ENCODE results near the gene BBIP1. TPM values are rescaled to one million over a fixed set of nuclear protein-coding genes. Genes with fewer than 3 reads are reported as not detected.
A peak's percentile ranks its signal among the peaks of the same experiment; 100 is the strongest.

Gene BBIP1
- total RNA-seq, 1 experiment from 2014 or later = 12.0 TPM

DNA sequence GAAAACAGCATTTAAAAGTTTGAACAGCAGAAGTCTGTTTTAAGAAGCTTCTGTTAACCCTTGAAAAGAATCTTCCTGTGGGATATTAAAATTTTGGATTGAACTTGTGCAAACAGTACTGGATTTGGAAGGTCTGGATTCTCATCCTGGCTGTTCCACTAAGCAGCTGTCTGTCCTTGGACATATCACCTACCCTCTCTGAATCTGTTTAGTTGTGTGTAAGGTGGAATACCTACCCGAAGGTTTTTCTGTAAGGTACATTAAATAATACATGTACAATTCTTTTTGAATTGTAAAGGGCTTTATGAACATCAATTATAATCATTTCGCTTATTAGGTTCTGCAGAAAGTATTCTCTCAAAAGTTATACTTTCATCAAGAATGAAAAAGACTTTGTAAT lies 45.0 kb downstream of the BBIP1 start:
- Histone ChIP-seq H3K4me3 (ENCODE audit: low read length) (peak overlapping the region; percentile 86), H3K27me3 (ENCODE audit: low read length) (no peaks in the 10 kb centered on the region), H3K9me2 (replicated peaks; ENCODE audit: low read length) (no peaks in the 10 kb centered on the region), H3K36me3 (ENCODE audit: low read depth, low read length) (no peaks in the 10 kb centered on the region), H3K79me2 (ENCODE audit: low read length) (peaks cover 24% of the 10 kb centered on the region), H4K20me1 (ENCODE audit: low read length) (no peaks in the 10 kb centered on the region), H3K4me1 (ENCODE audit: insufficient read depth, low read length) (peaks cover 16% of the 10 kb centered on the region), H3K27ac (ENCODE audit: low read length) (no peak overlapping the region), H2AFZ (ENCODE audit: low read length) (no peak overlapping the region), H3K9me3 (ENCODE audit: low read length) (no peaks in the 10 kb centered on the region), H3K9ac (ENCODE audit: low read length) (peak overlapping the region; percentile 80), H3F3A (ENCODE audit: low read length, unreplicated experiment) (no peaks in the 10 kb centered on the region), H3K4me2 (ENCODE audit: low read length) (peak overlapping the region; percentile 99)
- ChIA-PET POLR2A (ENCODE audit: unreplicated experiment) (no interaction called here), CTCF (no interaction called here)
- TF ChIP-seq EZH2 (IDR thresholded peaks at IDR 0.05; ENCODE audit: low read length, unreplicated experiment) (no peak), EZH2phosphoT487 (IDR thresholded peaks at IDR 0.05; ENCODE audit: borderline replicate concordance, low read length) (no peak)
- TF ChIP-seq, protein P1, sequence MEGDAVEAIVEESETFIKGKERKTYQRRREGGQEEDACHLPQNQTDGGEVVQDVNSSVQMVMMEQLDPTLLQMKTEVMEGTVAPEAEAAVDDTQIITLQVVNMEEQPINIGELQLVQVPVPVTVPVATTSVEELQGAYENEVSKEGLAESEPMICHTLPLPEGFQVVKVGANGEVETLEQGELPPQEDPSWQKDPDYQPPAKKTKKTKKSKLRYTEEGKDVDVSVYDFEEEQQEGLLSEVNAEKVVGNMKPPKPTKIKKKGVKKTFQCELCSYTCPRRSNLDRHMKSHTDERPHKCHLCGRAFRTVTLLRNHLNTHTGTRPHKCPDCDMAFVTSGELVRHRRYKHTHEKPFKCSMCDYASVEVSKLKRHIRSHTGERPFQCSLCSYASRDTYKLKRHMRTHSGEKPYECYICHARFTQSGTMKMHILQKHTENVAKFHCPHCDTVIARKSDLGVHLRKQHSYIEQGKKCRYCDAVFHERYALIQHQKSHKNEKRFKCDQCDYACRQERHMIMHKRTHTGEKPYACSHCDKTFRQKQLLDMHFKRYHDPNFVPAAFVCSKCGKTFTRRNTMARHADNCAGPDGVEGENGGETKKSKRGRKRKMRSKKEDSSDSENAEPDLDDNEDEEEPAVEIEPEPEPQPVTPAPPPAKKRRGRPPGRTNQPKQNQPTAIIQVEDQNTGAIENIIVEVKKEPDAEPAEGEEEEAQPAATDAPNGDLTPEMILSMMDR (conservative IDR thresholded peaks at IDR 0.05; ENCODE audit: low read depth, low read length) = no peak
- ATAC-seq (no peak), DNase-seq (no peak)
- intact Hi-C loops (cut with micrococcal nuclease) = loop anchor here (5.0 kb wide), 1 partner anchor 127 kb away; no protein-coding TSS in a partner anchor
- BruUV-seq (replicated peaks) = no TSS peak

DNA sequence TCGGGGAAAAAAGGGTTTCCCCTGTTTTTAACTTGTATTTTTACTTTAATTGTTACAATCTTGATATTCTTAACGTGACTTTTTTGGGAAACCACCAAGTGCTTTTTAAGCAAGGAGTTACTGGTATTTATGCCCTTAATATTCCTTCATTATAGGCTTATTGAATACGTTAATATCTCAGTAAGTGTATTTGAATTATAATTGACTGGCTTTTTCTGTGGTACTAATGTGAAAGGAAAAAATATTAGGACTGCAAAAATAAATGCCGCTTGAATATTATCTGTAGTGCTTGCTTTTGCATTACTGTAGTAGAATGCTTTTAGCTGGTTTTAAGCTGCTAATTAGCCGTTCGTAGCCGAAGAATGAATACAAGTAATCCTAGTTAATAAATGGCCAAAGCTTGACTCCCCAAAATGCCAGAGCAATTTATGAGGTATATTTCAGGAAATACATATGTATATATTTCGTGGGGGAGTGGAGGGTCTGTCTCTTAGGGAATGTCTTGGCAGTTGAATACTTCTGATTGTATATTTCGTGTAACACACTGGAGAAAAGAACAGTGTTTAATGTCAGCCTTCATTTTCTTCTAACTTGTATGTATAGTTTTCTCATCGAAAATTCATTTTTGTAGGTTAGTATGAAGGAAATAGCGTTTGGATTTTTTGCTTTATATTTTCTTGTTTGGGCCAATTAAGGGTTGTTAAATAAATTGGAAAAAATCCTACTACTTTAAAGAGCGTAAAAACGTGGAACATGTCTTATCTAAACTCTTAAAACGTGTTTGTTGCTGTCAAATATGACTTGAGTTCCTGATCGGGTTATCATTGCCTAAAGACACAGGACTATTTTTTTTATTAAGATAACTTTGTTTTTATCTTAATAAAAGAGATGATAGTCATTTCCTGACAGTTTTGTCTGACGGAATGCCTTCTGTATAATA lies 45.7 kb downstream of the BBIP1 start:
- Histone ChIP-seq H3K9me2 (replicated peaks; ENCODE audit: low read length) (no peaks in the 10 kb centered on the region), H3K79me2 (ENCODE audit: low read length) (peaks cover 24% of the 10 kb centered on the region), H3K9me3 (ENCODE audit: low read length) (no peaks in the 10 kb centered on the region), H3K4me3 (ENCODE audit: low read length) (peak overlapping the region; percentile 86), H4K20me1 (ENCODE audit: low read length) (no peaks in the 10 kb centered on the region), H2AFZ (ENCODE audit: low read length) (peak overlapping the region; percentile 82), H3K4me1 (ENCODE audit: insufficient read depth, low read length) (peaks cover 16% of the 10 kb centered on the region), H3K4me2 (ENCODE audit: low read length) (peak overlapping the region; percentile 99), H3K27ac (ENCODE audit: low read length) (peak overlapping the region; percentile 46), H3K36me3 (ENCODE audit: low read depth, low read length) (no peaks in the 10 kb centered on the region), H3F3A (ENCODE audit: low read length, unreplicated experiment) (no peaks in the 10 kb centered on the region), H3K27me3 (ENCODE audit: low read length) (no peaks in the 10 kb centered on the region), H3K9ac (ENCODE audit: low read length) (peak overlapping the region; percentile 80)
- ChIA-PET CTCF (no interaction called here), POLR2A (ENCODE audit: unreplicated experiment) (no interaction called here)
- intact Hi-C loops (cut with micrococcal nuclease) = loop anchor here (5.0 kb wide), 1 partner anchor 126 kb away; no protein-coding TSS in a partner anchor
- DNase-seq = no peak
- TF ChIP-seq EZH2 (IDR thresholded peaks at IDR 0.05; ENCODE audit: low read length, unreplicated experiment) = no peak
- TF ChIP-seq, protein P1 (conservative IDR thresholded peaks at IDR 0.05; ENCODE audit: low read depth, low read length) = no peak
- no peak for TF ChIP-seq EZH2phosphoT487 (IDR thresholded peaks at IDR 0.05; ENCODE audit: borderline replicate concordance, low read length)
- no peak for ATAC-seq
- BruUV-seq (replicated peaks) = TSS peak; percentile 60

Measured in PC-3 (cell line).